Amniotic stem cell (primary cell): ENCODE data around the gene IGFL4.

Experiments used
- DNase-seq: peaks from one replicate; lab custom pipeline; 2025; lab: John Stamatoyannopoulos, UW

Gene IGFL4

DNA sequence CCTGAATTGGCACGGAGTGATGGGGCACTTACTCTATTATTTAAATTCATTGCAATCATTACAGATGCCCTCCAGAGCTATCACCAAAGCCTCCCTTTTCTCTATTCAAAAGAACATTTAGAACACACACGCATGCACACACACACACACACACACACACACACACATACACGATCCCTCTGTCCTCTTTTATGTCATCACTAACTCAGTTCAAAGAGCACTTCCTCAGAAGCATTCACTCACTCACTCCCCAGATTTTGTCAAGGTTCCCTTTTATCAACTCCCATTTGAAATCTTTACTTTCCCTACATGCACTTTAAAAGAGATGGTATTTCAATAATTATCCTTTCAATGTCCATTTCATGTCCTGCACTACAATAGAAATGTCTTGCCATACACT lies 22.4 kb upstream of the IGFL4 start:
- no peak for DNase-seq

DNA sequence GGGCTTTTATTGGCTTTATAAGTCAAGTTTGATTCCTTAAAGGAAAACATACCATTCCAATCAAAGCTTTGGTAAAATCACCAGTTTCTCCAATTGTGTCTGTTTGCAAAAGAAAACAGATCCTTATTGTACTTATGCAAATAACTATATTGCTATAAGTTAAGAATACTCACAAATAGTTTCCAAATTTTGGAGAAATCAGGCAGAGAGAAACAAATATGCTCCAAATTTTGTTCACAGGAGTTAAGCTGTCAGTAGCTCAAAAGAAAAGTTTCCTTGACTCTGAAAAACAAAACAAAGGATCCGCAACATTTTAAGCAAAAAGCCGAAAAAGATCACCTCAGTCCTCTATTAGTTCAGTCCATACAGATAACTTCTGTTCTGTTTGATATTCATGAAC lies 19.2 kb upstream of the IGFL4 start:
- DNase-seq = no peak

DNA sequence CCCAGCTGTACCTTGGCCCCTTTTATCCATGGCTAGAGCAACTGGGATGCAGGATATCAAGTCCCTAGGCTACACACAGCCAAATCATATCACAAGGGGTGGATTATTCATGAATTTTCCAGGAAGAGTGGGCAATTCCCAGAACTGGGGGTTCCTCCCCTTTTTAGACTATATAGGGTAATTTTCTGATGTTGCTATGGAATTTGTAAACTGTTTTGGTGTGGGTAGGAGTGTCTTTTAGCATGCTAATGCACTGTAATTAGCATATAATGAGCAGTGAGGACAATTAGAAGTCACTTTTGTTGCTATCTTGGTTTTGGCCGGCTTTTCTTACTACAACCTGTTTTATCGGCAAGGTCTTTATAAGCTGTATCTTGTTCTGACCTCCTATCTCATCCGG lies 18.0 kb upstream of the IGFL4 start:
- DNase-seq = no peak

DNA sequence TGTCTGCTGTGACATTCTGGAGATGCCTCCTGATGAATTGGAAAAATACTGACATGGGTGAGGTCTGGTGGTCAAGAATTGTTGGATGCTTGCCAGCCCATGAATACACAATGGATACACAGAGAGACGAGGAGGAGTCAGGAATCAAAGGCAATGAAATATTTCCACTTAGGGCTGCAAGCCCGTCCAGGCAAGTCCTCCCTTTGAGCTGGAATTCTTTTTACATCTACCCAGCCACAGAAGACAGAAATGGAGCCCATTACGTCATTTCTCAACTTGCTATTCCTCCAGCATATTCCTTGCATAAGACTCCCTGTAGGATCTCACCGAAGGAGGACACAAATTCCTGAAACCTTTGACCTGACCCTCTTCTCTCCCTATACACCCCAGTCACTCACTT lies 15.7 kb upstream of the IGFL4 start:
- no peak for DNase-seq

DNA sequence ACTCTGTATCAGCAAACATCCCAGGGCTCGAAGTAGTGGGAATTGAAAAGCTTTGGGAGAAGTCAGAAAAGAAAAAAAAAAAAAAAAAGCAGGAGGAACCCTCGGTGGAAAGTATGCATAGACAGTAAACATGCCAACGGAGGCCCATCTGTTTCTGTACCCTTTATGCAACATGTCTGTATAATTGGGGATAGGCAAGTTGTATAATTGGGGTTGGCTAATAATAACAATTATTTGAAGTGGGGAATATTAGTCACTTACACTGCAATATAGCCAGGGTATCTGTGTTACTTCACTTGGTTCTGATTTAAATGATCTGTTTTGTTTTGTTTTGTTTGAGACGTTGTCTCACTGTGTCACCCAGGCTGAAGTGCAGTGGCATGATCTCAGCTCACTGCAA lies 12.1 kb upstream of the IGFL4 start:
- DNase-seq = no peak

DNA sequence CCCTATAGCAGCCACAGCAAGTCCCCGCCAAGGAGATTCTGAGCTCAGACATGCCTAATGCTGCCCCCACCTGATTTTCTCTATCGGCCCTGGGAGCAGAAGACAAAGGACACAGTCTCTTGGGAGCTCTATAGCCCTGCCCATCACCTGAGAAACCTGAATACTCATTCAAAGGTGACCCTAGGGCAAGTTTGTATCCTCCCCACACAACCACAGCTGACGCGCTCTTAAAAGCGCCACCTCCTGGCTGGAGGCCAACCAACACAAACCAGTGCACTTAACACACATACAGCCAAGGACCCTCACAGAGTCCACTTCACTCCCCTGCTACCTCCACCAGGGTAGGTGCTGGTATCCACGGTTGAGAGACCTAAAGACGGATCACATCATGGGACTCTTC lies 8.8 kb upstream of the IGFL4 start:
- no peak for DNase-seq

DNA sequence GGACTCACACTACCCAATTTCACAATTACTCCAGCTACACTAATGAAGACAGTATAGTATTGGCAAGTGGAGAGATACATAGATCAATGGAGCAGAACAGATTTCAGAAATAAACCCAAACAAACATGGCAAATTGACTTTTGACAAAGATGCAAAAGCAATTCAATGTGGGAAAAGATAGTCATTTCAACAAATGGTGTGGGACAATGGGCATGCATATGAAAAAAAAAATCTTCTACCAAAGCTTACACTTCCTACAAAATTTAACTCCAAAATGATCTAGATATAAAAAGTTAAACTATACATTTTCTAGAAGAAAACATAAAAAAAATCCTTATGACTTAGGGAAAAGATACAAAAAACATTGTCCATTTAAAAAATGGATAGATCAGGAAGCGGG lies 2.7 kb upstream of the IGFL4 start:
- no peak for DNase-seq

DNA sequence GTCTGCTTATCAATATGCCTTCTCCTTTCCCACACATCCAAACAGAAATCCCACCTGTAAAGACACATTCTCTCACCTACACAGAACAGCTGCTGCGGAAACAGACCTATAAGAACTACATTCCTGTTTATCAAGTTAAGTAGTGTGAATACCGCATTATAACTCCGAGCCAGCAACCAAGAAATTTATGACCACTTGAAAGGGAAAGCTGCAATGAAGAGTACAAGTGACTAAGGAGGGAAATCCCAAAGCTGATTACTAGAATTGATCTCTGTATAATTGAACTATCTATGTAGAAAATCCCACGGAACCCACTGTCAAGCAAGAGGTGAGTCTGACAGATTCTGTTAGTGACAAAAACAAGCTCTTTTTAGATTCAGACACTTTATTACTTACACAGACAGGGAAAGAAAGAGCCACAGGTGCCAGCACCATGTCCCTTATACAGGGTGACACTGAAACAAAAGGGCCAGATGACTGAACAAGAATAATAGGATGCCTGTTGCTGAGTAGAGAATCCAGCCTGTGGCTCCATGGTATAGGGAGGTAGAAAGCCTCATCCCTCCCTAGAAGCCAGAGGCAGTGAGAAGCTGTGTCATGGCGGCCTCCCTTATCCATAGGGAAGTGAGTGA lies 1.6 kb upstream of the IGFL4 start:
- no peak for DNase-seq

DNA sequence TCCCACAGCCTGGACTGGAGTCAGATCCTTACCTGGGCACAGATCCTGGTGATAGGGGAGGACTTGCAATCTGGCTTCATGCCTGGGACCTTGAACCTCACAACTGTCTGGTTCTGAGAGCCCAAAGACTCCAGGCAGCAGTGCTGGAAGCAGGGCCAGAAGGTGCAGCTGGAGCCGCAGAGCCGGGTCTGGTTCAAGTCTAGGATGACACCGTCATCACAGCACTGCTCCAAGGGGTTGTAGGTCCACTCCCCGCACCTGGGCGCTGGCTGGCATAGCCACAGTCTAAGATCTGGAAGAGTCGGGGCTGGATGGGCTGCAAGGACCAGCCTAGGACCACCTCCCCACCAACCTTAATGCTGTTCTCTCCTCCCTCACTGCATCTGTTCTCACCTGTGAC lies 677 bp downstream of the IGFL4 start:
- DNase-seq = no peak

DNA sequence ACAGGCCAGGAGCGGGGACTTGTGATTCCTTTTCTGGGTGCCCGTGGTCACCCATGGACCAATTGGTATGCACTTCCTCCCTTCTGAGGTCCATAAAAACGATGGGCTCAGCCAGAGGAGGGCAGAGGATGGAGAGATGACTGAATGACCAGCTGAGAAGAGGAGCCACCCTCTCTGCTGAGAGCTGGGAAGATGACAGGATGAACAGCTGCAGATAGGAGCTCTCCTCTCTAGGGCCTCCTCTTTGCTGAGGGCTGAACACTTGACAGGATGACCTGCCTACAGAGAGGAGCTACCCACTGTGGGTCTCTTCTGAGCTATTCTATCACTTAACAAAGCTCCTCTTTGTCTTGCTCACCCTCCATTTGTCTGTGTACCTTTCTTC lies 4.1 kb downstream of the IGFL4 start:
- DNase-seq = no peak

DNA sequence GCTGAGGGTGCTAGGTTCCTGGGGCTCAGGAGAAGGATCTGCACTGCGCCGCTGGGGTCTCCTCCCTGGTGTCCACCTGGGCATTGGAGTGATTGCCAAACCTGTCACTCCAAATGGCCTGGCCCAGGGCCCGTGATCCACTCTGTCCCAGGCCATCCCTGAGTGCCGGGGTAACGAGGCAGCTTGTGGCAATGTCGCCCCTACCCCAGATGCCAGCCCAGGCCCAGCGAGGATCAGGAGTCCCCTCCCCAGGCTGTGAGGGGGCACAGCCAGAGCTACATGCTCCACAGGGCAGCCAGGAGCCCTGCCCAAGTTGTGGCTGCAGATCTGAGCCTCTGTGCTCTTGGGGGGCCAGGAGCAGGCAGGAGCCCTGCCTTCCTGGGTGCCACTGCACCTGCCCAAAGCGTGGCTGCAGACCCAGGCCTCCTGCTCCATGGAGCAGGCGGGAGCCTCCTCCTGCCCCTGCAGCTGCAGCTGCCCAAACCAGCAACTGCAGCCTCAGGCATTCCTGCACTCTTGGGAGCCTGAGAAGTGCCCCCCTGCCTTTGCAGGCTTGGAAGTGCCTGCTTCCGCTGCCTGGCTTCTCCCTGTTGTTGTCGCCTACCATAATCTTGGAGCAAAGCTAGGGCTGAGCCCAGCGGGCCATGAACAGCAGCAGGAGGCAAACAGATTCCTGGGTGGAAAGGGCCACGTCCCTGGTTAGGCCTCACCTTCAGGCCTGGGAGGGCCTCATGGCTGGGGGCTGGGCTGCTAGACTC lies 4.6 kb downstream of the IGFL4 start:
- DNase-seq = no peak

DNA sequence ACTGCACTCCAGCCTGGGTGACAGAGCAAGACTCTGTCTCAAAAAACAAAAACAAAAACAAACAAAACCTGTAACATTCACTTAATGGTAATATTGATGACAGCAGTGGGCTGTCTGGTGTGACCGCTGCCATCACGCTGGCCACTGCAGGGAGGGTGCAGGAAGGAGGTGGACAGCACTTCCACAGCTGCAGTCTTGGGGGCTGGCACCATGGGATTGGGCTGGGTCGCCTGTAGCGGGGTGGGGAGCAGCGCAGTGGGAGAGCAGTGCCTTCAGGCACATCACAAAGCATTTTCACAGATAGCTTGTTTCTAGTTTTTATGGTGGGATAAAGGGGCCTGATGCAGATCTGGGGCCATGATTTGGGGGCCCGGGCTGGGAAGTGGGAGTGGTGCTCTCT lies 5.3 kb downstream of the IGFL4 start:
- no peak for DNase-seq

DNA sequence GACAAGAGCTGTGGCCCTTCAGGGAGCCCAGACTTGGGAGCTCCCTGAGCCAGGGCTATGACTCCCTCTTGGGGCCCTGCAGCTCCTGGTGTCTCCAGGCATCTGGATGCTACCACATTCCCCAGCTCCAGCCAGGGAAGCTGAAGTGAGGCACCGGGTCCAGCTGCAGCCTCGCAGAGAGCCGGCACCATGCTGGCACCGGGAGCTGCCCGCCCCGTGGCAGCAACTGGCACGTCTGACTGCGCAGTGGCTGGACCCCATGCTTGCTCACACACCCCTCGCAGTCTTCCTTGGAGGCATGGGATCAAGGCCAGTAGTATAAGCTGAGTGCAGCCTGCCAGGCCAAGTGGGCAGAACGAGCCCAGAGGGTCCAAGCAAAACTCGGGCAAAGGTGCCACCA lies 7.4 kb downstream of the IGFL4 start:
- DNase-seq = no peak

DNA sequence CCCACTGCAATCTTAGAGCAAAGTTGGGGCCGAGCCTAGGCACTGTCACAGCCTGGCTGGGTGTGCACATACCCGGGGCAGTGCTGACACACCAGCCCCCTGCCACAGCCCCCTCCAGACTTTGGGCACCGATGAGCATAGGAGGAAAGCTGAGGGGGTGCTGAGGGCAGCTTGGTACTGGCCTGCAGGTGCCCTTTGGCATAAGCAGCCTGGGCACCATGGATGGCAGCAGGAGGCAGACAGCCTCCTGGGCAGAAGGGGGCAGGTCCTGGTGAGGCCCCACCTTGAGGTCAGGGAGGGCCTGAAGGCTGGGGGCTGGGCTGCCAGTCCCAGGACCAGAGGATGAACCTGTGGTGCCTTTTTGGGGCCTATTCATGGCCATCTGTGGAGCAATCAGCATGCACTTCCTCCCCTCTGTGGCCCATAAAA lies 8.2 kb downstream of the IGFL4 start:
- no peak for DNase-seq

DNA sequence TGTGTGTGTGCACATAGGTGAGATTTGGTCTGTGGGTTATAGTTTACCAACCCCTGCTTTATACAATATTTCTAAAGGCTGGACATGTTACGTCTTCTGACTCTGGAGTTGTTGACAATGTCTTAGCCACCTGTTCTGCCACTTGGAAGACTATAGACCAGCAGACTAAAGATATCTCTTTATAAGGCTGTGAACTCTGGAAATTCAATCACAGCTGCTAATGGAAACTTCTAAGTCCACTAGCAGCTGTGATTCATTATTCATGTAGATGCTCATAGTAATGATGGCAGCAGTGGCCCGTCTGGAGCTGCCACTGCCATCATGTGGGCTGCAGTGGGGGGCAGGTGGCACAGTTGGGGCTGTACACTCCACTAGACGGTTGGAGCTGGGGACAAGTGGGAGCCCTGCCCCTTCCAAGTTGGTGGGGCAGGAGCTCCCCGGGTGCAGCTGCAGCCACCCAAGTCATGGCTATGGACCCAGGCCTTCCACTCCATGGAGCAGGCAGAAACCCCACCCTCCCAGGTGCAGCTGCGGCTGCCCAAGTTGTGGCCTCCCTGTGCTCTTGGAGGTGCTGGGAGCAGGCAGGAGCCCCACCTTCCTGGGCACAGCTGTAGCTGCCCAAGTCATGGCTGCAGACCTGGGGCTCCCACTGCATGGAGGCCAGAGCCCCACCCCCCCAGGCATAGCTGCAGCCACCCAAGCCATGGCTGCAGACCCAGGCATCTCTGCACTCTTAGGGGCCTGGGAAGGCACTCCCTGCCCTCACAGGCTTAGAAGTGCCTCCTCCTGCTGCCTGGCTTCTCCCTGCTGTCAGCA lies 8.8 kb downstream of the IGFL4 start:
- no peak for DNase-seq

DNA sequence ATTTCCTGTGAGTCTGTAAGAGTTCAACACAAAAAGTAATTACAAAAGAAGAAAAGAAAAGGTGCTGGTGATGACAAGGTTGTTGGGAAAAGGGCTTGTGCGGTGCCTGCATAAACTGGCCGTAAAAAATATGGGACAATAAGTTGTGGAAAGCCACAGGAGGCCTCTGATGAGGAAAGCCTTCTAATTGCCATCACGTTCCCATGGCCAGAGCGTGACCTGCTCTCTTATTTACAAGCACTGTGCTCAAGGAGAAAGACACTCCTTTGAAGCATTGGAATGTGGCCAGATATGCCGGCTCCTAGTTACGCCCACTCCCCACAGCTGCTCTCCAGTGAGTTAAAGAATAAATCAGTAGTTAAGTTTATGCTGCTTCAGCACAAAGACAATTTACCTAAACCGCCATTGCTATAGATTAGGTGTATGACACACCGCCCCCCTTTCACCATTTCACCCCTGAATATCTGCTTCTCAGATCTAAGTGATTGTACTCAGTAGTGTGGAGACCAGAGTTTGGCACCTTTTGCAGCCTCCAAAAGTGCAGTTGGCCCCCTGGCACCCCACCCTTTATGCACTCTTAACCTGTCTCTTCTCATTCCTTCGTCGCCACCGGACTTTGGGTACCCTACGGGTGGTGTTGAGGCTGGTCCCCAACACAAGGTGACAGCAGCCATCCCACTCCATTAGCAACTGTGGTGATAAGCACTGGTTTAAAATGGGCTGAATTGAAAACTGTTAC lies 9.8 kb downstream of the IGFL4 start:
- DNase-seq = no peak

DNA sequence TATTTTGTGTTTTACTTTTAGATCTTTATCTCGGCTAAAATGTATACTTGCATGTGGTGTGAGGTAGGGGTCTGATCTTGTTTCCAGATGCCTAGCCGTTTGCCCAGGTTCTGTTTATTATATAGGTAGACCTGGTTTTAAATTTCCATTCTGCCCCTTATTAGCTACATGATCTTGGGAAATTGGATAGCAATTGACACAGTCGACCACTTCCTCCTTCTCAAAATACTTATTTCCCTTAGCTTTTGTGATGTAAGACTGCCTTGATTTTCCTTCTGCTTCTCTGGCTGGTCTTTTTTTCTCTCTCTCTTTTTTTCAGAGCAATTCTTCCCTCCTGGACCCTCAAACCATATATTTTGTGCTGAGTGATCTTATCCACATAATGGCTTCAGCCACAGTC lies 15.0 kb downstream of the IGFL4 start:
- DNase-seq = no peak

DNA sequence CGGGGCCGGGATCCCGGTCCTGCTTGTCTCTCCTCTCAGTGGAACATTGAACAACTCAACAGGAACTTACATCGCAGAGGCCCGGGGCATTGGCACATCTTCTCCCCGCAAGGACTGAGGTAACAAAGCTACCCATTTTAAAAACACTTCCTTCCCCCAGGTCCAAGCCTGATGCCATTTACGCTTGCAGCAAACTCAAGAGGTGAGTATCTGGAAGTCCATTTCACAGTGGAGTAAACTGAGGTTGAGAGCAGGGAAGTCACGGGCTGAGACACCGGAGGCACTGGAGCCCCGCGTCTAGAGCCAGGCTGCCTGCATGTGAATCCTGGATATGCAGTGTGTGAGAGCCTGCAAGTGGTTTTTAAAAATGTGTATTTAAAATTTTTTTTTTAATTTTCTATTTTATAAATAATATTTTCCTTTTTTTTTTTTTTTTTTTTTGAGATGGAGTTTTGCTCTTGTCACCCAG lies 17.5 kb downstream of the IGFL4 start:
- no peak for DNase-seq

DNA sequence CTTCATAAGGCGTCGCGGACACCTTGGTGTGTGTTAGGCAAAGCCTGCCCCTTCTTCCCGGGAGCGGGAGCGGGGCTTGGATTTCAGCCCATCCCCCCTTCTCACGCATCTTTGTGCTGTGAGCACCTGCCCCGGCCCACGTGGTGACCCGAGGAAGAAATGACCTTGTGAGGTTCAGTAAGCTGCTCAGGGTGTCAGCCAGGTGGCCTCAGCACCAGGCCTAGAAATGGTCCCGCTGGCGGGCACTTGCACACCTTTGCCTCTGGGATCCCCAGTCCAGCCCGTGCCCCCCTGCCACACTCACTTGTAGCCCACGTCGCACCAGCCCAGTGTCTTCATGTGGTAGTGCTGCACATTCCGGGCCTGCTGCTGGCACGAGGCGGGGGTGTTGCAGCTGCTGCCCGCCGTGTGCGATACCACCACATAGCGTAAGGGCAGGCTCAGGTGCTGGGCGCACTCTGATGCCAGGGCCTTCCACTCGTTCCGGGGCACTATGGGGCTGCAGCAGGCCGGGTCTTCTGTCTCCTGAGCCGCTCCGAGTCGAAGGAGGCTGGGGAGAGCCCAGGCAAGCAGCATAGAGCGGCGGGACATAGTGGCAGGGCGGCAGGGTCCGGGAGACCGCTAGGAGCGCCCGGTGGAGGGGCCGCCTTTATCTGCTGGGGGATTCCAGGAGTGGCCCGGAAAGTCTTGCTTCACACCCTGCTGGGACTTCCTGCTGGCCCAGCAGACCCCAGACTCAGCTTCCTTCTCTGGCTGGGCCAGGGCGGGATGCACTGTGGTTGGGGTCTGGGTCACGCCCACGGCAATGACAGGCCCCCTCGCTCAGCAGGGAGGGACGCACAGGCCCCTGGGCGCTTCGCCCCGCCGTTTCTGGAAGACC lies 18.1 kb downstream of the IGFL4 start, which contains the start of gene PGLYRP1:
TSS of gene PGLYRP1 (minus strand) at position 623 of the 880 bp plus-strand sequence. CDS start at position 591, 32 bp downstream.
- DNase-seq = no peak

DNA sequence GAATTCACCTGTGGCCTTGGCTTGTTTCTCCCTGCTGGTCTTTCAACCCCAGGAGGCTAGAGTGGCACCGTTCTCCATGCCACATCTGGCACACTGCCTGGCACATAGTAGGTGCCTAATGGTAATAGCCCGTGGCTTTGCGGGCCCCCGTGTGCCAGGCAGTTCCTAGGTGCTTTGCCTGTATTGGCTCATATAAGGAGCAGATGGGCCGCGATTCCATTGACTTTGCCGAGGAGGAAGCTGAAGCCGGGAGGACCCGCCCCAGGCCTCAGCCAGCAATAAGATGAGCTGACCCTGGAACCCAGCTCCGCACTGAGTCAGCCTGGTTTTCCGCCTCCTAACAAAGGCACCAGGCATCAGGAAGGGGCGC lies 18.8 kb downstream of the IGFL4 start:
- no peak for DNase-seq

DNA sequence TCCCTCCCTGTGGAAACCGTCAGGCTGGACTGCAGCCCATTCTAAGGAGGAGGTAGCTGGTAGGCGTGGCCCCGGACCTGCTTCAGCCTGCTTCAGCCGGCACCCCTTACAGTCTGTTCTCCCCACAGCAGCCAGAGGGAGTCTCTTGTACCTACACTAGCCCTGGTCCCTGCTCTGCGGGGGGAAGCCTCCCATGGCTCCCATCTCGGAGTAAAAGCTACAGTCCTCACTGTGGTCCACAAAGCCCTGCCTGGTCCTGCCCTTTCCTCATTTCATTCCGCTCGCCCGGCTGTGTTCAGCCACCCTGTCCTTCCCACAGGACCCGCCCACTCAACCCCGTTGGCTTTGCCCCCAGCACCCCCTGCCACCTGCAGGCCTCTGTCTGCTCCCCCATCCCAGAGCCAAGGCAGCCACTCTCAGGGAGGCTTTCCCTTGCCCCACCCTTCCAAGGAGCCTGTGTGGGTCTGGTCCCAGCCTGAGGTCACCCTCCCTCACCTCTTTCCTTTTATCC lies 19.2 kb downstream of the IGFL4 start:
- no peak for DNase-seq
